ENCODE data around the gene WNT5A. TPM values are rescaled to one million over a fixed set of nuclear protein-coding genes. Genes with fewer than 3 reads are reported as not detected.

The WNT5A gene
- total and polyA plus RNA-seq, 2 donors (not counting 3 experiments of a cell fraction or from before 2014, with no cell fraction given): 0.08 to 0.33 TPM

GRCh38 chr3:55427739-55428138 is 59.4 kb downstream of the WNT5A start:
- DNase-seq (ENCODE audit: low read depth, low spot score) (no peak), FAIRE-seq (no peak)
- no peaks in the 10 kb centered on the region for H3K79me2 ChIP-seq (ENCODE audit: control insufficient read depth, insufficient read depth, low read length)
- no peaks in the 10 kb centered on the region for H3K9me1 ChIP-seq (replicated peaks; ENCODE audit: control insufficient read depth, extremely low read depth, insufficient read depth, low read length)
- H3K9ac ChIP-seq (replicated peaks; ENCODE audit: extremely low read depth, insufficient read depth, low read length): no peak overlapping the region
- dilution Hi-C loops (cut with MboI; ENCODE audit: extremely low pct_ligation_motif_present, low sequenced_read_pairs): no loop called here
- ChIA-PET CTCF (no interaction called here), POLR2A (no interaction called here)
- BruUV-seq (replicated peaks): no TSS peak
- H3K9me3 ChIP-seq (replicated peaks; ENCODE audit: control insufficient read depth, insufficient read depth, low read length): no peaks in the 10 kb centered on the region
- H3K4me2 ChIP-seq (ENCODE audit: insufficient read depth, low read length): no peak overlapping the region
- no peaks in the 10 kb centered on the region for H3K27me3 ChIP-seq (ENCODE audit: control insufficient read depth in 2 of 2, insufficient read depth in 2 of 2, low read length in 2 of 2)
- no peak overlapping the region for H3K4me3 ChIP-seq (replicated peaks in 1 of 3; ENCODE audit: insufficient read depth in 1 of 3, low read depth in 1 of 3, low read length in 3 of 3)
- intact Hi-C loops (cut with micrococcal nuclease): no loop called here
- no peaks in the 10 kb centered on the region for H3K36me3 ChIP-seq (ENCODE audit: control insufficient read depth in 2 of 2, extremely low read depth in 1 of 2, insufficient read depth in 2 of 2, low read length in 2 of 2)
- no peak overlapping the region for H3K27ac ChIP-seq (ENCODE audit: insufficient read depth, low read depth, low read length)
- no peaks in the 10 kb centered on the region for H4K20me1 ChIP-seq (replicated peaks; ENCODE audit: control insufficient read depth, extremely low read depth, insufficient read depth, low read length)
- no peaks in the 10 kb centered on the region for H3K4me1 ChIP-seq (ENCODE audit: control insufficient read depth, extremely low read depth, insufficient read depth, low read length)
- no peak overlapping the region for H2AFZ ChIP-seq (ENCODE audit: low read depth, low read length)
- TF ChIP-seq JUN (IDR thresholded peaks at IDR 0.05; ENCODE audit: borderline replicate concordance, insufficient read depth, insufficient read length, low read depth) (no peak), EZH2 (IDR thresholded peaks at IDR 0.05; ENCODE audit: borderline replicate concordance, low read depth, low read length, severe bottlenecking) (no peak), POLR2AphosphoS5 (IDR thresholded peaks at IDR 0.05; ENCODE audit: insufficient read depth, low read depth, low read length) (no peak), MAX (IDR thresholded peaks at IDR 0.05; ENCODE audit: insufficient read depth, insufficient read length) (no peak), FOS (IDR thresholded peaks at IDR 0.05; ENCODE audit: borderline replicate concordance, insufficient read depth, low read length) (no peak), POLR2A (IDR thresholded peaks at IDR 0.05; ENCODE audit: low read depth, low read length) (no peak), MYC (IDR thresholded peaks at IDR 0.05; ENCODE audit: low read depth, low read length) (no peak), GATA2 (IDR thresholded peaks at IDR 0.05; ENCODE audit: insufficient read depth, insufficient read length, low read depth, low read length) (no peak), CTCF (IDR thresholded peaks at IDR 0.05; ENCODE audit: extremely low read depth in 1 of 2, insufficient read depth in 1 of 2, low read depth in 1 of 2, low read length in 2 of 2) (no peak)

Measured in endothelial cell of umbilical vein (primary cell).